ENCODE results near the gene C1QTNF12.

- TF ChIP-seq EP300 (IDR thresholded peaks at IDR 0.05) (no peak), POLR2AphosphoS5 (IDR thresholded peaks at IDR 0.05) (no peak), CTCF (IDR thresholded peaks at IDR 0.05) (no peak), POLR2A (IDR thresholded peaks at IDR 0.05) (no peak)
Observed at GRCh38 chr1:1203561-1204424, 42.7 kb downstream of the C1QTNF12 start.

All from suprapubic skin (tissue), 4 donors.